H1 (cell line): ENCODE results near the gene UBE3C. TPM values are rescaled to one million over a fixed set of nuclear protein-coding genes. Genes with fewer than 3 reads are reported as not detected.
"Not testable (repeated sequence)": the region's sequence is repeated elsewhere in the genome, so short reads cannot be mapped to it uniquely, and the experiment has no call there.

Source experiments
- CTCF ChIA-PET: fragments of 300-600 bp; sonication (Branson Sonifier 250); formaldehyde crosslinking; loops from one replicate; lab custom pipeline; 2021; ENCODE audit not compliant: partially characterized antibody; lab: Charles Lee
- POLR2A ChIA-PET: fragments of 300-600 bp; sonication (Branson Sonifier 250); formaldehyde crosslinking; loops from one replicate; lab custom pipeline; 2021; ENCODE audit warnings: inconsistent platforms; ENCODE audit not compliant: partially characterized antibody; lab: Charles Lee
- DNase-seq, 2 experiments: peaks; one replicate each; pipeline versions ENCODE4 v3.0.0 to v3.0.0-alpha.2; 2010 to 2022; ENCODE audit warnings: low spot score in 2 of 2, low read depth in 1 of 2, mixed read lengths in 1 of 2
- FAIRE-seq: peaks from 2 replicates; lab custom pipeline; 2011; peaks lifted over from hg19 to GRCh38; lab: Jason Lieb, UNC
- H2AFZ ChIP-seq: 2 replicates; pipeline ENCODE4 v1.8.1; 2012; ENCODE audit warnings: low read length, inconsistent platforms
- H2AK5ac ChIP-seq: 2 replicates; pipeline ENCODE4 v1.6.1; 2013; ENCODE audit warnings: low read depth, low read length
- H2BK120ac ChIP-seq: replicated peaks from 2 replicates; pipeline ENCODE3; 2013; ENCODE audit warnings: low read depth, low read length, inconsistent platforms
- H2BK12ac ChIP-seq: 2 replicates; pipeline ENCODE4 v1.6.1; 2013; ENCODE audit warnings: low read depth, low read length
- H2BK15ac ChIP-seq: 2 replicates; pipeline ENCODE4 v1.6.1; 2013; ENCODE audit warnings: low read length
- H2BK20ac ChIP-seq: 2 replicates; pipeline ENCODE4 v1.6.1; 2013; ENCODE audit warnings: low read length
- H2BK5ac ChIP-seq: 2 replicates; pipeline ENCODE4 v1.6.1; 2013; ENCODE audit warnings: low read depth, low read length
- H3K14ac ChIP-seq: 2 replicates; pipeline ENCODE4 v1.6.1; 2013; ENCODE audit warnings: inconsistent platforms; ENCODE audit not compliant: insufficient read length
- H3K18ac ChIP-seq: 2 replicates; pipeline ENCODE4 v1.6.1; 2013; ENCODE audit warnings: low read length; ENCODE audit errors: extremely low read depth
- H3K23ac ChIP-seq: 2 replicates; pipeline ENCODE4 v1.6.1; 2013; ENCODE audit warnings: inconsistent platforms; ENCODE audit not compliant: insufficient read length
- H3K23me2 ChIP-seq: 2 replicates; pipeline ENCODE4 v1.6.1; 2013; ENCODE audit warnings: low read depth, low read length
- H3K27ac ChIP-seq: 2 replicates; pipeline ENCODE4 v1.6.1; 2011; ENCODE audit warnings: low read depth, low read length, inconsistent platforms
- H3K27me3 ChIP-seq, 4 experiments: replicated peaks in 1 of 4; 1 replicate in 1 of 4; 2 replicates in 3 of 4; pipeline versions ENCODE4 v1.6.1 to v1.8.1; 2011 to 2013; ENCODE audit warnings: low read length in 3 of 4, mild to moderate bottlenecking in 3 of 4, inconsistent platforms in 2 of 4, mixed read lengths in 2 of 4, moderate library complexity in 1 of 4; ENCODE audit not compliant: control insufficient read depth in 3 of 4, insufficient read depth in 3 of 4; ENCODE audit errors: extremely low read depth in 1 of 4
- H3K36me3 ChIP-seq, 4 experiments: 2 replicates each; pipeline versions ENCODE4 v1.6.1 to v1.8.1; 2011 to 2013; ENCODE audit warnings: mild to moderate bottlenecking in 4 of 4, low read length in 3 of 4, moderate library complexity in 2 of 4, control low read depth in 1 of 4, inconsistent platforms in 1 of 4; ENCODE audit not compliant: insufficient read depth in 4 of 4, control insufficient read depth in 2 of 4
- H3K4ac ChIP-seq: replicated peaks from 2 replicates; pipeline ENCODE3; 2013; ENCODE audit warnings: low read length, low read depth, mixed read lengths, inconsistent platforms; ENCODE audit not compliant: insufficient read length
- H3K4me1 ChIP-seq, 4 experiments: replicated peaks in 1 of 4; 1 replicate in 1 of 4; 2 replicates in 3 of 4; pipeline versions ENCODE4 v1.6.1 to v1.8.1; 2011 to 2013; ENCODE audit warnings: low read length in 3 of 4, inconsistent platforms in 2 of 4, mixed read lengths in 1 of 4; ENCODE audit not compliant: insufficient read depth in 4 of 4, control insufficient read depth in 3 of 4
- H3K4me2 ChIP-seq, 2 experiments: 2 replicates each; pipeline versions ENCODE4 v1.6.1 to v1.8.1; 2011 to 2013; ENCODE audit warnings: low read depth in 2 of 2, low read length in 2 of 2, control low read depth in 1 of 2, inconsistent platforms in 1 of 2, mild to moderate bottlenecking in 1 of 2; ENCODE audit not compliant: insufficient read depth in 1 of 2
- H3K4me3 ChIP-seq, 4 experiments: fragments of 200-600, 300-600 bp in 1 of 4; sonication (generic), shearing (Covaris generic), sonication (Bioruptor Twin) in 1 of 4; 2 replicates each; pipeline versions ENCODE4 v1.5.1 to v1.8.1; 2011 to 2016; ENCODE audit warnings: low read length in 4 of 4, low read depth in 3 of 4, control low read depth in 2 of 4, inconsistent platforms in 2 of 4, mild to moderate bottlenecking in 2 of 4, mixed read lengths in 1 of 4, moderate library complexity in 1 of 4; ENCODE audit not compliant: insufficient read depth in 2 of 4; ENCODE audit errors: extremely low read depth in 1 of 4
- H3K56ac ChIP-seq: replicated peaks from 2 replicates; pipeline ENCODE3; 2013; ENCODE audit warnings: low read depth, mild to moderate bottlenecking, mixed read lengths, low read length, inconsistent platforms; ENCODE audit not compliant: insufficient read length
- H3K79me1 ChIP-seq: 2 replicates; pipeline ENCODE4 v1.6.1; 2013; ENCODE audit warnings: low read depth, low read length, control low read depth
- H3K79me2 ChIP-seq, 2 experiments: 2 replicates each; pipeline versions ENCODE4 v1.6.1 to v1.8.1; 2012 to 2013; ENCODE audit warnings: low read length in 2 of 2, mild to moderate bottlenecking in 2 of 2, inconsistent platforms in 1 of 2; ENCODE audit not compliant: insufficient read depth in 2 of 2, control insufficient read depth in 1 of 2
- H3K9ac ChIP-seq, 4 experiments: replicated peaks in 1 of 4; 1 replicate in 1 of 4; 2 replicates in 3 of 4; pipeline versions ENCODE4 v1.6.1 to v1.8.1; 2011 to 2013; ENCODE audit warnings: low read depth in 3 of 4, low read length in 3 of 4, control low read depth in 2 of 4, mild to moderate bottlenecking in 2 of 4, moderate library complexity in 2 of 4, inconsistent platforms in 1 of 4; ENCODE audit errors: extremely low read depth in 1 of 4
- H3K9me3 ChIP-seq, 2 experiments: 2 replicates each; pipeline versions ENCODE4 v1.6.1 to v1.8.1; 2012 to 2013; ENCODE audit warnings: mild to moderate bottlenecking in 2 of 2, moderate library complexity in 2 of 2, control low read depth in 1 of 2, inconsistent platforms in 1 of 2, low read depth in 1 of 2, low read length in 1 of 2, mixed read lengths in 1 of 2; ENCODE audit not compliant: insufficient read depth in 2 of 2
- H4K20me1 ChIP-seq, 2 experiments: replicated peaks in 1 of 2; 2 replicates each; pipeline versions ENCODE3 to v1.8.1; 2011 to 2013; ENCODE audit warnings: inconsistent platforms in 2 of 2, low read length in 2 of 2, mild to moderate bottlenecking in 1 of 2; ENCODE audit not compliant: insufficient read depth in 2 of 2, control insufficient read depth in 1 of 2
- H4K5ac ChIP-seq: 2 replicates; pipeline ENCODE4 v1.6.1; 2013; ENCODE audit warnings: low read length, low read depth, mixed read lengths, inconsistent platforms; ENCODE audit not compliant: insufficient read length
- H4K8ac ChIP-seq: 2 replicates; pipeline ENCODE4 v1.8.0; 2013; ENCODE audit warnings: mild to moderate bottlenecking, moderate library complexity, low read length, inconsistent platforms; ENCODE audit not compliant: insufficient read depth; ENCODE audit errors: extremely low read depth
- H4K91ac ChIP-seq: replicated peaks from 2 replicates; pipeline ENCODE3; 2013; ENCODE audit warnings: low read length, mixed read lengths, inconsistent platforms; ENCODE audit not compliant: insufficient read length
- GABPA ChIP-seq: IDR thresholded peaks from 2 replicates; pipeline ENCODE4 v1.6.1; 2011; ENCODE audit warnings: mild to moderate bottlenecking, low read length, moderate library complexity, borderline replicate concordance; ENCODE audit not compliant: insufficient read depth
- SP1 ChIP-seq: IDR thresholded peaks from 2 replicates; pipeline ENCODE4 v1.6.1; 2011; ENCODE audit warnings: low read depth, low read length
- SP4 ChIP-seq: IDR thresholded peaks from 2 replicates; pipeline ENCODE4 v1.6.1; 2012; ENCODE audit warnings: low read length, inconsistent platforms
- WGBS, 2 experiments: shearing (Covaris generic) in 1 of 2; methylation state at CpG; one replicate each; pipeline versions ENCODE4 v1.1.6 to v1.1.7; 2013 to 2015; ENCODE audit warnings: low lambda C conversion rate in 2 of 2, mixed read lengths in 2 of 2, inconsistent platforms in 1 of 2, low coverage in 1 of 2, missing lambda C conversion rate in 1 of 2; ENCODE audit not compliant: insufficient replicate concordance in 2 of 2, insufficient coverage in 1 of 2, insufficient read length in 1 of 2; ENCODE audit errors: extremely low coverage in 1 of 2, missing lambda C conversion rate in 1 of 2; 5-methylcytosine and 5-hydroxymethylcytosine counted together
- polyA plus RNA-seq, 7 experiments: library from polyadenylated mRNA; depleted of rRNA in 3 of 7; stranded (reverse) in 5 of 7; unstranded in 2 of 7; fragments of >200 nt in 5 of 7; fragments of 200-250 nt in 2 of 7; gene quantifications; 1 replicate in 5 of 7; 2 replicates in 1 of 7; 4 replicates in 1 of 7; pipeline versions ENCODE4 v1.2.1 to v1.2.3, GENCODE V29; 2011 to 2013; ENCODE audit warnings: missing spikeins in 2 of 7, mixed read lengths in 2 of 7
- total RNA-seq: library from RNA; stranded (reverse); fragmentation: NEBNext Ultra II Directional; extraction: Animal tissue kit (Norgen Biotek cat#: 25700); gene quantifications from 2 replicates; pipeline ENCODE4 v1.2.1, GENCODE V29; 2021

Gene UBE3C
- total and polyA plus RNA-seq, 2 of the 8 experiments (the other 6 are each of a cell fraction or from before 2014, with no cell fraction given), result 32.0 to 54.1 TPM

DNA sequence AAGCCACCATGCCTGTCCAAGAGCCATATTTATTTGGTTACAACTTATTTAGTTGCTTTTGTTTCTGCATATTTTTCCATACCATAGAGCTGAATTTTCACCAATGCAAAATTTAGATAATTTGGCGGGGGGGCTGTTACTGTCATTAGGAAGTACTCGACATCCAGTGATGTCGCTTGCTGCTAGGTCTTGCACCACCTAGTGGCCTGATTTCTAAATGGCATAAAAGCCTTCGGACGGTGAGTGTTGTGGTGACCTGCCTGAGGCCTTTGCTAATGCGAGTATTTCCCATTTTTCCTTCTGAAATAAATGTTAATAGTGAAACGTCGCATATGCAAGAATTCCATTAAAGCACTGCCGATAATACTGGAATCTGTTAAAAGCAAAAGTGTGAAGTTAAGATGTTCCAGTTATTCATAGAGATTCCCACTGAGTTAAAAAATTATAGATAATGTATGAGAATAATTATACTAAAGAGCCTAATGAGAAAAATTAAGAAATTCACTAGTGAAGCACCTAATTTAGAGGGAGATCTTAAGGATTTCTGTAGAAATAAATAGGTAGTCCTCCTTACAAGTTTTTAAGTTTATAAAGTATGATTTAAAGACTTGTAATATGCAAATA lies 112.0 kb downstream of the UBE3C start (continued):
- TF ChIP-seq GABPA (no peak), SP1 (no peak), SP4 (no peak)
- TF ChIP-seq, all 59 proteins: peak for 5

DNA sequence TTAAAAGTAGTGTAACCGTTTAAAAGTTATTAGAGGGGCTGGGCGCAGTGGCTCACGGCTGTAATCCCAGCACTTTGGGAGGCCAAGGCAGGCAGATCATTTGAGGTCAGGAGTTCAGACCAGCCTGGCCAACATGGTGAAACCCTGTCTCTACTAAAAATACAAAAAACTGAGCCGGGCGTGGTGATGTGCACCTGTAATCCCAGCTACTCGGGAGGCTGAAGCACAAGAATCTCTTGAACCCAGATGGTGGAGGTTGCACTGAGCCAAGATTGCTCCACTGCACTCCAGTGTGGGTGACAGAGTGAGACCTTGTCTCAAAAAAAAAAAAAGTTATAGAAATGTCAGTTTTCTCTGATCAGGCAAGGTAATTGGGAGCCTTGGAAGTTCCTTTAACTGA lies 113.1 kb downstream of the UBE3C start:
- not testable (repeated sequence) for H4K20me1 ChIP-seq, H2AFZ ChIP-seq, H3K4me3 ChIP-seq, H3K18ac ChIP-seq, H2BK20ac ChIP-seq, H4K5ac ChIP-seq, H4K91ac ChIP-seq, FAIRE-seq, H3K9me3 ChIP-seq, H2BK5ac ChIP-seq, H3K4me1 ChIP-seq, H3K27ac ChIP-seq, H3K56ac ChIP-seq, H3K4ac ChIP-seq, H3K79me2 ChIP-seq, H2BK120ac ChIP-seq, H3K9ac ChIP-seq, H3K14ac ChIP-seq, H2AK5ac ChIP-seq, DNase-seq, H4K8ac ChIP-seq, H3K79me1 ChIP-seq, H3K4me2 ChIP-seq, H3K23me2 ChIP-seq, H3K27me3 ChIP-seq, H2BK12ac ChIP-seq, H2BK15ac ChIP-seq, H3K23ac ChIP-seq
- WGBS, 2 experiments, result 93% methylated on average over 6 of the region's 6 CpGs; no CpG with 5 or more reads in 1 of the 2 experiments
- ChIA-PET POLR2A (interaction anchor here (0.6 kb wide), 1 partner anchor 211 kb away, joined by 3 read pairs; no protein-coding TSS in a partner anchor), CTCF (interaction anchor here (0.6 to 17.0 kb wide), 11 partner anchors 11 to 296 kb away, joined by 3 to 207 read pairs (median 5); no protein-coding TSS in a partner anchor)
- peaks cover 11 to 53% (median 25%) of the 10 kb centered on the region in 4 experiments for H3K36me3 ChIP-seq
